Nephron (organoid): ENCODE measurements around the gene LUC7L.

Experiments
- H3K27ac Mint-ChIP-seq, 3 experiments: 2 replicates each; pipeline ENCODE4 v1.8.0; 2020; ENCODE audit warnings: mixed read lengths in 3 of 3, mild to moderate bottlenecking in 2 of 3, moderate library complexity in 1 of 3
- H3K27me3 Mint-ChIP-seq: 2 replicates; pipeline ENCODE4 v1.8.0; 2021; ENCODE audit warnings: low read depth, mild to moderate bottlenecking, moderate library complexity, mixed read lengths
- H3K36me3 Mint-ChIP-seq: 2 replicates; pipeline ENCODE4 v1.8.0; 2020; ENCODE audit warnings: low read depth, mixed read lengths
- H3K4me1 Mint-ChIP-seq: 2 replicates; pipeline ENCODE4 v1.8.0; 2020; ENCODE audit warnings: mixed read lengths
- H3K4me3 Mint-ChIP-seq, 3 experiments: 2 replicates each; pipeline ENCODE4 v1.8.0; 2020; ENCODE audit warnings: mild to moderate bottlenecking in 3 of 3, mixed read lengths in 3 of 3, moderate library complexity in 2 of 3
- H3K9me3 Mint-ChIP-seq: 2 replicates; pipeline ENCODE4 v1.8.0; 2020; ENCODE audit warnings: mixed read lengths
- TF ChIP-seq, protein P1 (sequence below), 3 experiments: fragments of 200-600 bp; sonication (generic); IDR thresholded peaks; one replicate each; pipeline ENCODE4 v1.5.0; 2021; ENCODE audit warnings: antibody characterized with exemption in 3 of 3; ENCODE audit not compliant: unreplicated experiment in 3 of 3

The LUC7L gene, protein sequence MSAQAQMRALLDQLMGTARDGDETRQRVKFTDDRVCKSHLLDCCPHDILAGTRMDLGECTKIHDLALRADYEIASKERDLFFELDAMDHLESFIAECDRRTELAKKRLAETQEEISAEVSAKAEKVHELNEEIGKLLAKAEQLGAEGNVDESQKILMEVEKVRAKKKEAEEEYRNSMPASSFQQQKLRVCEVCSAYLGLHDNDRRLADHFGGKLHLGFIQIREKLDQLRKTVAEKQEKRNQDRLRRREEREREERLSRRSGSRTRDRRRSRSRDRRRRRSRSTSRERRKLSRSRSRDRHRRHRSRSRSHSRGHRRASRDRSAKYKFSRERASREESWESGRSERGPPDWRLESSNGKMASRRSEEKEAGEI

DNA sequence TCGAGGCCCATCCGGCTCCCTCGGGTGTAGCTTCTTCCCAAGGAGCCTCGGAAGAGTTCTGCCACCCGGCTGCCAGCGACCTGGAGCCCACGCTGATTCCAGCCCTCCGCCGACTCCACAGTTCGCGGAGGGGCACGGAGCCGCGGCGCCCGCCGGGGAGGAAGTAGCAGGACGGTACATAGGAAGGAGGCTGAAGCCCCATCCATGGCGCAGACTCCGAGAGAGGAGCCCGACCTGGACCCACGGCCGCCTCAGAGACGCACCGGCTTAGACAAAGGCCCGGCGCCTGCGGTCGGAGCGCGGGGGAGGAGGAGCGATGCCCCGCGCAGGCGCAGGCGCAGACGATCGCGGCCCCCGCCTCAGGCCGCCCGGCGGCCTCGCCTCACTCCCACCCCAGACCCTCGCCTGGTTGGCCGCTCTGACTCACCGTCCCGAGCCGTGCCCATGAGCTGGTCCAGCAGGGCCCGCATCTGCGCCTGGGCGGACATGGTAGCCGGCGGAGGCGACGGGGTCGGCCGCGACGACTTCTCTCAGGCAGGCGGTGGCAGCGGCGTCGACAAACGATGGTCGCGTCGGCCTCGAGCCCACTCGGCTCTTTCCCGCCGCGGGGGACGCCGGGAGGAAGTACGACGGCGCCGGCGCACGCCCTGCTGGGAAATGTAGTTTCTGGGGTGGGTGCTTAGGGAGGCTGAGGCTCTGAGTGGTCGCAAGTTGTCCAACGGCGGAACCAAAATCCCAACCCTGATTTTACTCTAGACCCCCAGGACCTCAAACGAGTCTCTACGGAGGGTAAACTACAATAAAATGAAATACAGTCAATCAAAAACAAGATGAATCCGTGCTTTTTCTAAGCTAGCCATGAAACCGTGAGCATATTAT is at the start of gene LUC7L:
Gene LUC7L (minus strand): TSS at position 598 of the 879 bp plus-strand sequence. CDS start 110 bp downstream, at position 488.
- no peaks in the 10 kb centered on the region for H3K27me3 Mint-ChIP-seq
- peaks cover 24% of the 10 kb centered on the region for H3K4me1 Mint-ChIP-seq
- peaks cover 36% of the 10 kb centered on the region for H3K36me3 Mint-ChIP-seq
- peak within 1 kb of the TSS; percentile 96 to 99 (median 99) for H3K4me3 Mint-ChIP-seq
- H3K9me3 Mint-ChIP-seq: no peaks in the 10 kb centered on the region
- H3K27ac Mint-ChIP-seq: peak within 1 kb of the TSS; percentile 87 to 97 (median 97)
- TF ChIP-seq, protein P1, sequence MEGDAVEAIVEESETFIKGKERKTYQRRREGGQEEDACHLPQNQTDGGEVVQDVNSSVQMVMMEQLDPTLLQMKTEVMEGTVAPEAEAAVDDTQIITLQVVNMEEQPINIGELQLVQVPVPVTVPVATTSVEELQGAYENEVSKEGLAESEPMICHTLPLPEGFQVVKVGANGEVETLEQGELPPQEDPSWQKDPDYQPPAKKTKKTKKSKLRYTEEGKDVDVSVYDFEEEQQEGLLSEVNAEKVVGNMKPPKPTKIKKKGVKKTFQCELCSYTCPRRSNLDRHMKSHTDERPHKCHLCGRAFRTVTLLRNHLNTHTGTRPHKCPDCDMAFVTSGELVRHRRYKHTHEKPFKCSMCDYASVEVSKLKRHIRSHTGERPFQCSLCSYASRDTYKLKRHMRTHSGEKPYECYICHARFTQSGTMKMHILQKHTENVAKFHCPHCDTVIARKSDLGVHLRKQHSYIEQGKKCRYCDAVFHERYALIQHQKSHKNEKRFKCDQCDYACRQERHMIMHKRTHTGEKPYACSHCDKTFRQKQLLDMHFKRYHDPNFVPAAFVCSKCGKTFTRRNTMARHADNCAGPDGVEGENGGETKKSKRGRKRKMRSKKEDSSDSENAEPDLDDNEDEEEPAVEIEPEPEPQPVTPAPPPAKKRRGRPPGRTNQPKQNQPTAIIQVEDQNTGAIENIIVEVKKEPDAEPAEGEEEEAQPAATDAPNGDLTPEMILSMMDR (IDR thresholded peaks at IDR 0.05; ENCODE audit: unreplicated experiment in 3 of 3): no peak

DNA sequence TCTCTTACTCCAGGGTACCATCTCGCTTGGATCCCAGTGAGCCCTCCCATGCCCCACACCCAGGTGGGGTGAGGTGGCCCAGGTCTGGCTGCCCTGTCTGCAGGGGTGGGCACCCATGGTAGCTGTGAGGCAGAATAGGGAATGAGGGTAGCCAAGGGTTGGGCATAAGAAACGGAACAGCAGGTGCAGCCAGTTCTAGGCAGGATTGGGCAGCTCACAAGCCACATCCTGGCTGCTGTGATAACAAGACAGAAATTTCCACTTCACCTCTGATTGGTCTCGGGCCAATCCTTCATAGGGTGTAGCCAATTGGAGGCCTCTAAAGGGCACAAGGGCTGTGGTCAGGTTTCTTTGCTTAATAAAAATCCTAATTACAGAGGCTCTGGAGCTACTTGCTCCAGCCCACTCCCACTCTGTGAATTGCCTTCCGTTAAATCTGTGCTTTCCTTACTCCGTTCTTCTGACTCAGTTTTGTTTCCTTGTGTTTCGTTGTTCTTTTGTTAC is 49.7 kb upstream of the LUC7L start:
- no peaks in the 10 kb centered on the region for H3K9me3 Mint-ChIP-seq
- no peaks in the 10 kb centered on the region for H3K4me1 Mint-ChIP-seq
- no peak overlapping the region for H3K27ac Mint-ChIP-seq
- H3K36me3 Mint-ChIP-seq: no peaks in the 10 kb centered on the region
- H3K4me3 Mint-ChIP-seq: peak overlapping the region; percentile 16 to 60 (median 20)
- TF ChIP-seq, protein P1 (IDR thresholded peaks at IDR 0.05; ENCODE audit: unreplicated experiment in 3 of 3): no peak
- H3K27me3 Mint-ChIP-seq: peaks cover 49% of the 10 kb centered on the region

DNA sequence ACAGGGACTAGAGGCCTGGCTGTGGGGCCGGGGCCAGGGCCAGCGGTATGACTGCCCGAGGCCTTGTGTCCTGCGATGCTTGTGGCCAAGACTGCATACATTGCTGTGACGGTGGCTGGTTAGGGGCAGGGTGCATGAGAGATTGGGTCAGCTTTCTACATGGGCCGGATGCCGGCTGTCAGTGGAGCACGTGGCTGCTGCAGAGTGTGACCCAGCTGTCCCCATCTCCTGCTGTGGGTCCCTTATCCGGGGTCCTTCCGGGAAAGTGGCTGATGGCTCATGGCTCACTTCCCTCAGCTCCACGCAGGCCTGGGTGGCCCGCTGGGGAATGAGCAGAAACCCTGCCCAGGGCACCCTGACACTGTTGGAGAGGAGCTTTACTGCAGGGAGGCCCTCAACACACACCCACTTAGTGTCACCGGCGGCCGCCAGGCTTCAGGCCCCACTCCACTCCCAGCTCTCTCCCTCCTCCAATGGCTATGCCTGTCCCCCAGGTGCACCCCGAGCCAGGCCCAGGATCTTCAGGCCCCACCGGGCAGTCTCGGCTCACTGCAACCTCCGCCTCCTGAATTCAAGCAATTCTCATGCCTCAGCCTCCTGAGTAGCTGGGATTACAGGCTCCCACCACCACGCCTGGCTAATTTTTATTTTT is 47.3 kb upstream of the LUC7L start:
- TF ChIP-seq, protein P1 (IDR thresholded peaks at IDR 0.05; ENCODE audit: unreplicated experiment in 3 of 3): no peak
- H3K4me3 Mint-ChIP-seq: peak overlapping the region; percentile 77 to 80 (median 80)
- H3K4me1 Mint-ChIP-seq: no peaks in the 10 kb centered on the region
- no peaks in the 10 kb centered on the region for H3K36me3 Mint-ChIP-seq
- no peak overlapping the region for H3K27ac Mint-ChIP-seq
- H3K27me3 Mint-ChIP-seq: peaks cover 50% of the 10 kb centered on the region
- H3K9me3 Mint-ChIP-seq: no peaks in the 10 kb centered on the region

DNA sequence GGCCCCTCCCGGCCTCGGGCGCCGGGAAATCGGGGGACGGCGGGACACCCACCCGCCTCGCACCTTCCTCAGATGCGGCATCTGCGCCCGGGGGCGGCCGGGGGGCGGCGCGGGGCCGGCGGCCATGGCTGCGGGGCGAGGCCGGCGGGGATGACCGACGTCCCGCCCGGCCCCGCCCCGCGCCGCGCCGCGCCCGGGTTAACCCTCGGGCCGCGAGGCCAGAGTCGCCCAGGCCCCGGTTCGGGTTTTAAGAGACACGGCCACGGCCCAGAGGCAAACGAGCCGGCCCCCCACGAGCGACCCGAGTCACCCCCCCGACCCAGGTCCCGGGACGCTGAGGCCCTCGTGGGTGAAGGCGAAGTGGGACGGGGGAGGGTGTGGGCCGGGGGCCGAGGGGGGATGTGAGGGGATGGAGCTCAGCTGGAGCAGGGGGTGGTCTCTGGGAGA is 46.6 kb upstream of the LUC7L start, which contains the start of gene RGS11:
Gene RGS11 (minus strand): TSS at position 159 of the 447 bp plus-strand sequence. CDS start 33 bp downstream, at position 126.
- Mint-ChIP-seq H3K27me3 (peaks cover 42% of the 10 kb centered on the region), H3K9me3 (no peaks in the 10 kb centered on the region), H3K4me1 (no peaks in the 10 kb centered on the region), H3K36me3 (no peaks in the 10 kb centered on the region), H3K27ac (no peak within 1 kb of the TSS), H3K4me3 (peak within 1 kb of the TSS; percentile 77 to 80 (median 80))
- TF ChIP-seq, protein P1 (IDR thresholded peaks at IDR 0.05; ENCODE audit: unreplicated experiment in 3 of 3): no peak

DNA sequence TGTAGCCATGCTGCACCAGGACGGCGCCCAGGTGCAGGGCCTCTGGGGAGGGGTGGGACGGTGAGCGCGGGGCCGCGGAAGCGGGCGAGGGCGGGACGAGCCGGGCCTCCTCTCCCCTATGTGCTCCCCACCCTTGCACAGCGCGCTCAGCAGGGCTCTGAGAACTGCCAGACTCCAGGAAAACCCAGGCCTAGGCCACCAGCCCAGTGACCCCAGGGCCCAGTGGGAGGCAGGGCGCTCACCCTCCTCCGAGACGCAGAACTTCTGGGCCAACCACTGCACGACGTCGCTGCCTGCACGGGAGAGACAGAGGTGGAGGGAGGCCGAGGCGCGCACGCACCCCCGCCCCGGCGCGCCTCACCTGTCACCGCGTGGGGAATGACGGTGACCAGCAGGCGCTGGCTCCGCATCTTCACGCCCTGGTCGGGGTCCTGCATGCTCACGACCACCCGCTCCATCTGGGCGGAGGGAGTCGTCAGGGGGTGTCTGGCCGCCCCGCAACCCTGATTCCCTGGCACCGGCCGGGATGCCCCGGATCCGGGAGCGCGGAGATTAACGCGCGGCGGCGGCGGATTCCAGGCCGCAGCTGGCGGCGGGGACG is 45.9 kb upstream of the LUC7L start:
- Mint-ChIP-seq H3K4me3 (peak overlapping the region in 2 of 3 experiments; percentile 59 to 66), H3K4me1 (no peaks in the 10 kb centered on the region), H3K36me3 (no peaks in the 10 kb centered on the region), H3K27me3 (peaks cover 41% of the 10 kb centered on the region), H3K9me3 (no peaks in the 10 kb centered on the region), H3K27ac (no peak overlapping the region)
- TF ChIP-seq, protein P1 (IDR thresholded peaks at IDR 0.05; ENCODE audit: unreplicated experiment in 3 of 3): no peak
